ENCODE data around the gene HCFC1R1.
"Not testable (repeated sequence)": the region's sequence is repeated elsewhere in the genome, so short reads cannot be mapped to it uniquely, and the experiment has no call there.

- not testable (repeated sequence) for TF ChIP-seq CTCF, POLR2A (IDR thresholded peaks at IDR 0.05)
Measured at GRCh38 chr16:3072148-3072547, 48.4 kb upstream of the HCFC1R1 start.
